Measurements from ENCODE around the gene GH1. TPM values are rescaled to one million over a fixed set of nuclear protein-coding genes. Genes with fewer than 3 reads are reported as not detected.

The GH1 gene
- total and polyA plus RNA-seq, 2 of the 13 experiments (the other 11 are each of a cell fraction or from before 2014, with no cell fraction given): not detected

GRCh38 chr17:63919311-63919723, 678 bp upstream of the GH1 start (continued):
- TF ChIP-seq, protein P1, sequence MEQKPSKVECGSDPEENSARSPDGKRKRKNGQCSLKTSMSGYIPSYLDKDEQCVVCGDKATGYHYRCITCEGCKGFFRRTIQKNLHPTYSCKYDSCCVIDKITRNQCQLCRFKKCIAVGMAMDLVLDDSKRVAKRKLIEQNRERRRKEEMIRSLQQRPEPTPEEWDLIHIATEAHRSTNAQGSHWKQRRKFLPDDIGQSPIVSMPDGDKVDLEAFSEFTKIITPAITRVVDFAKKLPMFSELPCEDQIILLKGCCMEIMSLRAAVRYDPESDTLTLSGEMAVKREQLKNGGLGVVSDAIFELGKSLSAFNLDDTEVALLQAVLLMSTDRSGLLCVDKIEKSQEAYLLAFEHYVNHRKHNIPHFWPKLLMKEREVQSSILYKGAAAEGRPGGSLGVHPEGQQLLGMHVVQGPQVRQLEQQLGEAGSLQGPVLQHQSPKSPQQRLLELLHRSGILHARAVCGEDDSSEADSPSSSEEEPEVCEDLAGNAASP (CRISPR knock-in tag; IDR thresholded peaks at IDR 0.05; ENCODE audit: borderline replicate concordance): no peak
- TF ChIP-seq, protein P2, sequence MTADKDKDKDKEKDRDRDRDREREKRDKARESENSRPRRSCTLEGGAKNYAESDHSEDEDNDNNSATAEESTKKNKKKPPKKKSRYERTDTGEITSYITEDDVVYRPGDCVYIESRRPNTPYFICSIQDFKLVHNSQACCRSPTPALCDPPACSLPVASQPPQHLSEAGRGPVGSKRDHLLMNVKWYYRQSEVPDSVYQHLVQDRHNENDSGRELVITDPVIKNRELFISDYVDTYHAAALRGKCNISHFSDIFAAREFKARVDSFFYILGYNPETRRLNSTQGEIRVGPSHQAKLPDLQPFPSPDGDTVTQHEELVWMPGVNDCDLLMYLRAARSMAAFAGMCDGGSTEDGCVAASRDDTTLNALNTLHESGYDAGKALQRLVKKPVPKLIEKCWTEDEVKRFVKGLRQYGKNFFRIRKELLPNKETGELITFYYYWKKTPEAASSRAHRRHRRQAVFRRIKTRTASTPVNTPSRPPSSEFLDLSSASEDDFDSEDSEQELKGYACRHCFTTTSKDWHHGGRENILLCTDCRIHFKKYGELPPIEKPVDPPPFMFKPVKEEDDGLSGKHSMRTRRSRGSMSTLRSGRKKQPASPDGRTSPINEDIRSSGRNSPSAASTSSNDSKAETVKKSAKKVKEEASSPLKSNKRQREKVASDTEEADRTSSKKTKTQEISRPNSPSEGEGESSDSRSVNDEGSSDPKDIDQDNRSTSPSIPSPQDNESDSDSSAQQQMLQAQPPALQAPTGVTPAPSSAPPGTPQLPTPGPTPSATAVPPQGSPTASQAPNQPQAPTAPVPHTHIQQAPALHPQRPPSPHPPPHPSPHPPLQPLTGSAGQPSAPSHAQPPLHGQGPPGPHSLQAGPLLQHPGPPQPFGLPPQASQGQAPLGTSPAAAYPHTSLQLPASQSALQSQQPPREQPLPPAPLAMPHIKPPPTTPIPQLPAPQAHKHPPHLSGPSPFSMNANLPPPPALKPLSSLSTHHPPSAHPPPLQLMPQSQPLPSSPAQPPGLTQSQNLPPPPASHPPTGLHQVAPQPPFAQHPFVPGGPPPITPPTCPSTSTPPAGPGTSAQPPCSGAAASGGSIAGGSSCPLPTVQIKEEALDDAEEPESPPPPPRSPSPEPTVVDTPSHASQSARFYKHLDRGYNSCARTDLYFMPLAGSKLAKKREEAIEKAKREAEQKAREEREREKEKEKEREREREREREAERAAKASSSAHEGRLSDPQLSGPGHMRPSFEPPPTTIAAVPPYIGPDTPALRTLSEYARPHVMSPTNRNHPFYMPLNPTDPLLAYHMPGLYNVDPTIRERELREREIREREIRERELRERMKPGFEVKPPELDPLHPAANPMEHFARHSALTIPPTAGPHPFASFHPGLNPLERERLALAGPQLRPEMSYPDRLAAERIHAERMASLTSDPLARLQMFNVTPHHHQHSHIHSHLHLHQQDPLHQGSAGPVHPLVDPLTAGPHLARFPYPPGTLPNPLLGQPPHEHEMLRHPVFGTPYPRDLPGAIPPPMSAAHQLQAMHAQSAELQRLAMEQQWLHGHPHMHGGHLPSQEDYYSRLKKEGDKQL (CRISPR knock-in tag; IDR thresholded peaks at IDR 0.05; ENCODE audit: low read depth): no peak
- TF ChIP-seq, protein P3, sequence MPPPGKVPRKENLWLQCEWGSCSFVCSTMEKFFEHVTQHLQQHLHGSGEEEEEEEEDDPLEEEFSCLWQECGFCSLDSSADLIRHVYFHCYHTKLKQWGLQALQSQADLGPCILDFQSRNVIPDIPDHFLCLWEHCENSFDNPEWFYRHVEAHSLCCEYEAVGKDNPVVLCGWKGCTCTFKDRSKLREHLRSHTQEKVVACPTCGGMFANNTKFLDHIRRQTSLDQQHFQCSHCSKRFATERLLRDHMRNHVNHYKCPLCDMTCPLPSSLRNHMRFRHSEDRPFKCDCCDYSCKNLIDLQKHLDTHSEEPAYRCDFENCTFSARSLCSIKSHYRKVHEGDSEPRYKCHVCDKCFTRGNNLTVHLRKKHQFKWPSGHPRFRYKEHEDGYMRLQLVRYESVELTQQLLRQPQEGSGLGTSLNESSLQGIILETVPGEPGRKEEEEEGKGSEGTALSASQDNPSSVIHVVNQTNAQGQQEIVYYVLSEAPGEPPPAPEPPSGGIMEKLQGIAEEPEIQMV (CRISPR knock-in tag; IDR thresholded peaks at IDR 0.05; ENCODE audit: low read depth): no peak
- no peak for TF ChIP-seq MED13 (CRISPR knock-in tag; IDR thresholded peaks at IDR 0.05)
- TF ChIP-seq NCOA1 (CRISPR knock-in tag; IDR thresholded peaks at IDR 0.05): no peak
- no peak for TF ChIP-seq JARID2 (CRISPR knock-in tag; IDR thresholded peaks at IDR 0.05; ENCODE audit: insufficient replicate concordance)
- TF ChIP-seq KDM5B (CRISPR knock-in tag; IDR thresholded peaks at IDR 0.05; ENCODE audit: borderline replicate concordance): no peak
- no peak for TF ChIP-seq ZNF343 (CRISPR knock-in tag; IDR thresholded peaks at IDR 0.05)
- no peak for TF ChIP-seq U2AF1 (optimal IDR thresholded peaks at IDR 0.05; ENCODE audit: low read depth, low read length)
- TF ChIP-seq ZNF205 (CRISPR knock-in tag; IDR thresholded peaks at IDR 0.05): no peak
- no peak for TF ChIP-seq YEATS2 (CRISPR knock-in tag; IDR thresholded peaks at IDR 0.05; ENCODE audit: borderline replicate concordance)
- TF ChIP-seq NFE2L2 (IDR thresholded peaks at IDR 0.05; ENCODE audit: low read length): no peak
- TF ChIP-seq HOXA7 (CRISPR knock-in tag; IDR thresholded peaks at IDR 0.05): no peak
- no peak for TF ChIP-seq ZBTB1 (CRISPR knock-in tag; IDR thresholded peaks at IDR 0.05; ENCODE audit: borderline replicate concordance)
- TF ChIP-seq ZNF441 (CRISPR knock-in tag; IDR thresholded peaks at IDR 0.05; ENCODE audit: borderline replicate concordance): no peak
- no peak for TF ChIP-seq CREB1 (IDR thresholded peaks at IDR 0.05)
- TF ChIP-seq CREB1 (CRISPR knock-in tag; IDR thresholded peaks at IDR 0.05): no peak
- no peak for TF ChIP-seq SP4 (CRISPR knock-in tag; IDR thresholded peaks at IDR 0.05)
- TF ChIP-seq EEA1 (CRISPR knock-in tag; IDR thresholded peaks at IDR 0.05; ENCODE audit: borderline replicate concordance): no peak
- no peak for TF ChIP-seq NR2F1 (CRISPR knock-in tag; IDR thresholded peaks at IDR 0.05)
- no peak for TF ChIP-seq ZNF777 (CRISPR knock-in tag; IDR thresholded peaks at IDR 0.05)
- no peak for TF ChIP-seq ZNF296 (CRISPR knock-in tag; conservative IDR thresholded peaks at IDR 0.05)
- 0 out of 2 replicates have a peak, but pooled peaks have one; percentile 14 for TF ChIP-seq ZNF251 (CRISPR knock-in tag; IDR thresholded peaks at IDR 0.05)
- no peak for TF ChIP-seq KDM5A (IDR thresholded peaks at IDR 0.05; ENCODE audit: borderline replicate concordance, low read length)
- no peak for TF ChIP-seq ZMYM2 (CRISPR knock-in tag; IDR thresholded peaks at IDR 0.05)

All from HepG2 (cell line).